H1 (cell line): ENCODE data around the gene HKDC1. TPM values are rescaled to one million over a fixed set of nuclear protein-coding genes. Genes with fewer than 3 reads are reported as not detected.
A peak's percentile ranks its signal among the peaks of the same experiment; 100 is the strongest.

ENCODE experiments used
- CTCF ChIA-PET: fragments of 300-600 bp; sonication (Branson Sonifier 250); formaldehyde crosslinking; loops from one replicate; lab custom pipeline; 2021; ENCODE audit not compliant: partially characterized antibody; lab: Charles Lee
- POLR2A ChIA-PET: fragments of 300-600 bp; sonication (Branson Sonifier 250); formaldehyde crosslinking; loops from one replicate; lab custom pipeline; 2021; ENCODE audit warnings: inconsistent platforms; ENCODE audit not compliant: partially characterized antibody; lab: Charles Lee
- DNase-seq, 2 experiments: peaks; one replicate each; pipeline versions ENCODE4 v3.0.0 to v3.0.0-alpha.2; 2010 to 2022; ENCODE audit warnings: low spot score in 2 of 2, low read depth in 1 of 2, mixed read lengths in 1 of 2
- FAIRE-seq: peaks from 2 replicates; lab custom pipeline; 2011; peaks lifted over from hg19 to GRCh38; lab: Jason Lieb, UNC
- H2AFZ ChIP-seq: 2 replicates; pipeline ENCODE4 v1.8.1; 2012; ENCODE audit warnings: low read length, inconsistent platforms
- H2AK5ac ChIP-seq: 2 replicates; pipeline ENCODE4 v1.6.1; 2013; ENCODE audit warnings: low read depth, low read length
- H2BK120ac ChIP-seq: replicated peaks from 2 replicates; pipeline ENCODE3; 2013; ENCODE audit warnings: low read depth, low read length, inconsistent platforms
- H2BK12ac ChIP-seq: 2 replicates; pipeline ENCODE4 v1.6.1; 2013; ENCODE audit warnings: low read depth, low read length
- H2BK15ac ChIP-seq: 2 replicates; pipeline ENCODE4 v1.6.1; 2013; ENCODE audit warnings: low read length
- H2BK20ac ChIP-seq: 2 replicates; pipeline ENCODE4 v1.6.1; 2013; ENCODE audit warnings: low read length
- H2BK5ac ChIP-seq: 2 replicates; pipeline ENCODE4 v1.6.1; 2013; ENCODE audit warnings: low read depth, low read length
- H3K14ac ChIP-seq: 2 replicates; pipeline ENCODE4 v1.6.1; 2013; ENCODE audit warnings: inconsistent platforms; ENCODE audit not compliant: insufficient read length
- H3K18ac ChIP-seq: 2 replicates; pipeline ENCODE4 v1.6.1; 2013; ENCODE audit warnings: low read length; ENCODE audit errors: extremely low read depth
- H3K23ac ChIP-seq: 2 replicates; pipeline ENCODE4 v1.6.1; 2013; ENCODE audit warnings: inconsistent platforms; ENCODE audit not compliant: insufficient read length
- H3K23me2 ChIP-seq: 2 replicates; pipeline ENCODE4 v1.6.1; 2013; ENCODE audit warnings: low read depth, low read length
- H3K27ac ChIP-seq: 2 replicates; pipeline ENCODE4 v1.6.1; 2011; ENCODE audit warnings: low read depth, low read length, inconsistent platforms
- H3K27me3 ChIP-seq, 4 experiments: replicated peaks in 1 of 4; 1 replicate in 1 of 4; 2 replicates in 3 of 4; pipeline versions ENCODE4 v1.6.1 to v1.8.1; 2011 to 2013; ENCODE audit warnings: low read length in 3 of 4, mild to moderate bottlenecking in 3 of 4, inconsistent platforms in 2 of 4, mixed read lengths in 2 of 4, moderate library complexity in 1 of 4; ENCODE audit not compliant: control insufficient read depth in 3 of 4, insufficient read depth in 3 of 4; ENCODE audit errors: extremely low read depth in 1 of 4
- H3K36me3 ChIP-seq, 4 experiments: 2 replicates each; pipeline versions ENCODE4 v1.6.1 to v1.8.1; 2011 to 2013; ENCODE audit warnings: mild to moderate bottlenecking in 4 of 4, low read length in 3 of 4, moderate library complexity in 2 of 4, control low read depth in 1 of 4, inconsistent platforms in 1 of 4; ENCODE audit not compliant: insufficient read depth in 4 of 4, control insufficient read depth in 2 of 4
- H3K4ac ChIP-seq: replicated peaks from 2 replicates; pipeline ENCODE3; 2013; ENCODE audit warnings: low read length, low read depth, mixed read lengths, inconsistent platforms; ENCODE audit not compliant: insufficient read length
- H3K4me1 ChIP-seq, 4 experiments: replicated peaks in 1 of 4; 1 replicate in 1 of 4; 2 replicates in 3 of 4; pipeline versions ENCODE4 v1.6.1 to v1.8.1; 2011 to 2013; ENCODE audit warnings: low read length in 3 of 4, inconsistent platforms in 2 of 4, mixed read lengths in 1 of 4; ENCODE audit not compliant: insufficient read depth in 4 of 4, control insufficient read depth in 3 of 4
- H3K4me2 ChIP-seq, 2 experiments: 2 replicates each; pipeline versions ENCODE4 v1.6.1 to v1.8.1; 2011 to 2013; ENCODE audit warnings: low read depth in 2 of 2, low read length in 2 of 2, control low read depth in 1 of 2, inconsistent platforms in 1 of 2, mild to moderate bottlenecking in 1 of 2; ENCODE audit not compliant: insufficient read depth in 1 of 2
- H3K4me3 ChIP-seq, 4 experiments: fragments of 200-600, 300-600 bp in 1 of 4; sonication (generic), shearing (Covaris generic), sonication (Bioruptor Twin) in 1 of 4; 2 replicates each; pipeline versions ENCODE4 v1.5.1 to v1.8.1; 2011 to 2016; ENCODE audit warnings: low read length in 4 of 4, low read depth in 3 of 4, control low read depth in 2 of 4, inconsistent platforms in 2 of 4, mild to moderate bottlenecking in 2 of 4, mixed read lengths in 1 of 4, moderate library complexity in 1 of 4; ENCODE audit not compliant: insufficient read depth in 2 of 4; ENCODE audit errors: extremely low read depth in 1 of 4
- H3K56ac ChIP-seq: replicated peaks from 2 replicates; pipeline ENCODE3; 2013; ENCODE audit warnings: low read depth, mild to moderate bottlenecking, mixed read lengths, low read length, inconsistent platforms; ENCODE audit not compliant: insufficient read length
- H3K79me1 ChIP-seq: 2 replicates; pipeline ENCODE4 v1.6.1; 2013; ENCODE audit warnings: low read depth, low read length, control low read depth
- H3K79me2 ChIP-seq, 2 experiments: 2 replicates each; pipeline versions ENCODE4 v1.6.1 to v1.8.1; 2012 to 2013; ENCODE audit warnings: low read length in 2 of 2, mild to moderate bottlenecking in 2 of 2, inconsistent platforms in 1 of 2; ENCODE audit not compliant: insufficient read depth in 2 of 2, control insufficient read depth in 1 of 2
- H3K9ac ChIP-seq, 4 experiments: replicated peaks in 1 of 4; 1 replicate in 1 of 4; 2 replicates in 3 of 4; pipeline versions ENCODE4 v1.6.1 to v1.8.1; 2011 to 2013; ENCODE audit warnings: low read depth in 3 of 4, low read length in 3 of 4, control low read depth in 2 of 4, mild to moderate bottlenecking in 2 of 4, moderate library complexity in 2 of 4, inconsistent platforms in 1 of 4; ENCODE audit errors: extremely low read depth in 1 of 4
- H3K9me3 ChIP-seq, 2 experiments: 2 replicates each; pipeline versions ENCODE4 v1.6.1 to v1.8.1; 2012 to 2013; ENCODE audit warnings: mild to moderate bottlenecking in 2 of 2, moderate library complexity in 2 of 2, control low read depth in 1 of 2, inconsistent platforms in 1 of 2, low read depth in 1 of 2, low read length in 1 of 2, mixed read lengths in 1 of 2; ENCODE audit not compliant: insufficient read depth in 2 of 2
- H4K20me1 ChIP-seq, 2 experiments: replicated peaks in 1 of 2; 2 replicates each; pipeline versions ENCODE3 to v1.8.1; 2011 to 2013; ENCODE audit warnings: inconsistent platforms in 2 of 2, low read length in 2 of 2, mild to moderate bottlenecking in 1 of 2; ENCODE audit not compliant: insufficient read depth in 2 of 2, control insufficient read depth in 1 of 2
- H4K5ac ChIP-seq: 2 replicates; pipeline ENCODE4 v1.6.1; 2013; ENCODE audit warnings: low read length, low read depth, mixed read lengths, inconsistent platforms; ENCODE audit not compliant: insufficient read length
- H4K8ac ChIP-seq: 2 replicates; pipeline ENCODE4 v1.8.0; 2013; ENCODE audit warnings: mild to moderate bottlenecking, moderate library complexity, low read length, inconsistent platforms; ENCODE audit not compliant: insufficient read depth; ENCODE audit errors: extremely low read depth
- H4K91ac ChIP-seq: replicated peaks from 2 replicates; pipeline ENCODE3; 2013; ENCODE audit warnings: low read length, mixed read lengths, inconsistent platforms; ENCODE audit not compliant: insufficient read length
- MAFK ChIP-seq: IDR thresholded peaks from 2 replicates; pipeline ENCODE4 v1.6.1; 2012; ENCODE audit warnings: low read depth, mild to moderate bottlenecking, improper control_type of control experiment, low read length
- RBBP5 ChIP-seq: IDR thresholded peaks from 2 replicates; pipeline ENCODE4 v1.7.1; 2012; ENCODE audit warnings: low read depth, mild to moderate bottlenecking, inconsistent platforms, low read length, moderate library complexity, borderline replicate concordance
- RNF2 ChIP-seq: fragments of 200-900, 300-1000 bp; sonication (generic); IDR thresholded peaks from 2 replicates; pipeline ENCODE4 v1.7.1; 2016; ENCODE audit warnings: borderline replicate concordance, low read depth, mild to moderate bottlenecking, antibody characterized with exemption, low read length; ENCODE audit not compliant: poor library complexity, severe bottlenecking; ENCODE audit errors: missing control alignments
- SP2 ChIP-seq: IDR thresholded peaks from 2 replicates; pipeline ENCODE4 v1.6.1; 2012; ENCODE audit warnings: mild to moderate bottlenecking, low read length, inconsistent platforms
- SRF ChIP-seq: IDR thresholded peaks from 2 replicates; pipeline ENCODE4 v1.6.1; 2011; ENCODE audit warnings: mild to moderate bottlenecking, low read depth, low read length, moderate library complexity
- WGBS, 2 experiments: shearing (Covaris generic) in 1 of 2; methylation state at CpG; one replicate each; pipeline versions ENCODE4 v1.1.6 to v1.1.7; 2013 to 2015; ENCODE audit warnings: low lambda C conversion rate in 2 of 2, mixed read lengths in 2 of 2, inconsistent platforms in 1 of 2, low coverage in 1 of 2, missing lambda C conversion rate in 1 of 2; ENCODE audit not compliant: insufficient replicate concordance in 2 of 2, insufficient coverage in 1 of 2, insufficient read length in 1 of 2; ENCODE audit errors: extremely low coverage in 1 of 2, missing lambda C conversion rate in 1 of 2; 5-methylcytosine and 5-hydroxymethylcytosine counted together
- polyA plus RNA-seq, 7 experiments: library from polyadenylated mRNA; depleted of rRNA in 3 of 7; stranded (reverse) in 5 of 7; unstranded in 2 of 7; fragments of >200 nt in 5 of 7; fragments of 200-250 nt in 2 of 7; gene quantifications; 1 replicate in 5 of 7; 2 replicates in 1 of 7; 4 replicates in 1 of 7; pipeline versions ENCODE4 v1.2.1 to v1.2.3, GENCODE V29; 2011 to 2013; ENCODE audit warnings: missing spikeins in 2 of 7, mixed read lengths in 2 of 7
- total RNA-seq: library from RNA; stranded (reverse); fragmentation: NEBNext Ultra II Directional; extraction: Animal tissue kit (Norgen Biotek cat#: 25700); gene quantifications from 2 replicates; pipeline ENCODE4 v1.2.1, GENCODE V29; 2021
- TF ChIP-seq, protein P1 (sequence below), 3 experiments: IDR thresholded peaks; 1 replicate in 2 of 3; 2 replicates in 1 of 3; pipeline versions ENCODE4 v1.5.1 to v1.6.1; 2011; ENCODE audit warnings: low read length in 3 of 3, mild to moderate bottlenecking in 3 of 3, inconsistent platforms in 2 of 3, low read depth in 1 of 3, moderate library complexity in 1 of 3; ENCODE audit not compliant: insufficient read depth in 1 of 3; ENCODE audit errors: control extremely low read depth in 1 of 3
- TF ChIP-seq, protein P2 (sequence below): IDR thresholded peaks from 2 replicates; pipeline ENCODE4 v1.6.1; 2011; ENCODE audit warnings: low read length, improper control_type of control experiment
- TF ChIP-seq, protein P3 (sequence below): IDR thresholded peaks from 2 replicates; pipeline ENCODE4 v1.6.1; 2012; ENCODE audit warnings: inconsistent platforms

HKDC1 gene
- total and polyA plus RNA-seq, 2 of the 8 experiments (the other 6 are each of a cell fraction or from before 2014, with no cell fraction given), result 0.12 to 0.78 TPM

DNA sequence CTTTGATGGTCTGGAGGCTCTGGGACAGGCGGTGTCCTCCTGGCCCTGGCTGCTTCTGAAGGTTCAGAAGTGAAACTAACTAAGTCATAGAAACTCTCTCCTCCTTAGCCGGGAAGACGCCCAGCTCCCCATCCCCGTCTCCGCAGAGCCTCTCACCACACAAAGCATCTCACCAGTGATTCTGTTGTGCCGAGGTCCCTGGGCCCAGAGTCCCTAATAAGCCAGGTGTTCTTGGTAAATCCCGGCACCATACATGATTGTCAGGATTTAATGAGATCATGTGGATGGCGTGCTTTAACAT lies 9.4 kb downstream of the HKDC1 start:
- H3K18ac ChIP-seq, result no peak overlapping the region
- H2BK15ac ChIP-seq, result 0 out of 2 replicates have a peak overlapping the region, but pooled peaks have one; percentile 34
- no peak overlapping the region for H4K8ac ChIP-seq
- no peak overlapping the region for H3K23ac ChIP-seq
- H3K4me3 ChIP-seq, result no peak overlapping the region
- no peak overlapping the region; the same call in 1 of the 2 replicates for H2AFZ ChIP-seq
- H2BK20ac ChIP-seq, result no peak overlapping the region
- FAIRE-seq (no peak), DNase-seq (no peak)
- ChIA-PET CTCF (interaction anchor here (0.5 to 2.1 kb wide), 10 partner anchors 9 to 1254 kb away, joined by 3 to 10 read pairs (median 4); no protein-coding TSS in a partner anchor), POLR2A (no interaction called here)
- H2BK120ac ChIP-seq, result no peak overlapping the region
- no peaks in the 10 kb centered on the region for H3K27me3 ChIP-seq
- no peak overlapping the region for H3K56ac ChIP-seq
- H4K5ac ChIP-seq, result no peak overlapping the region
- H3K79me1 ChIP-seq, result no peaks in the 10 kb centered on the region
- H2BK12ac ChIP-seq, result 0 out of 2 replicates have a peak overlapping the region, but pooled peaks have one; percentile 23
- no peak overlapping the region for H3K14ac ChIP-seq
- no peak overlapping the region for H2AK5ac ChIP-seq
- no peaks in the 10 kb centered on the region for H3K9me3 ChIP-seq
- H3K79me2 ChIP-seq, result no peaks in the 10 kb centered on the region
- H4K91ac ChIP-seq, result no peak overlapping the region
- H4K20me1 ChIP-seq, result no peaks in the 10 kb centered on the region
- H3K23me2 ChIP-seq, result no peaks in the 10 kb centered on the region
- TF ChIP-seq MAFK, result no peak
- TF ChIP-seq, protein P1, sequence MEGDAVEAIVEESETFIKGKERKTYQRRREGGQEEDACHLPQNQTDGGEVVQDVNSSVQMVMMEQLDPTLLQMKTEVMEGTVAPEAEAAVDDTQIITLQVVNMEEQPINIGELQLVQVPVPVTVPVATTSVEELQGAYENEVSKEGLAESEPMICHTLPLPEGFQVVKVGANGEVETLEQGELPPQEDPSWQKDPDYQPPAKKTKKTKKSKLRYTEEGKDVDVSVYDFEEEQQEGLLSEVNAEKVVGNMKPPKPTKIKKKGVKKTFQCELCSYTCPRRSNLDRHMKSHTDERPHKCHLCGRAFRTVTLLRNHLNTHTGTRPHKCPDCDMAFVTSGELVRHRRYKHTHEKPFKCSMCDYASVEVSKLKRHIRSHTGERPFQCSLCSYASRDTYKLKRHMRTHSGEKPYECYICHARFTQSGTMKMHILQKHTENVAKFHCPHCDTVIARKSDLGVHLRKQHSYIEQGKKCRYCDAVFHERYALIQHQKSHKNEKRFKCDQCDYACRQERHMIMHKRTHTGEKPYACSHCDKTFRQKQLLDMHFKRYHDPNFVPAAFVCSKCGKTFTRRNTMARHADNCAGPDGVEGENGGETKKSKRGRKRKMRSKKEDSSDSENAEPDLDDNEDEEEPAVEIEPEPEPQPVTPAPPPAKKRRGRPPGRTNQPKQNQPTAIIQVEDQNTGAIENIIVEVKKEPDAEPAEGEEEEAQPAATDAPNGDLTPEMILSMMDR (IDR thresholded peaks at IDR 0.05; ENCODE audit: control extremely low read depth in 1 of 3, insufficient read depth in 1 of 3, low read depth in 1 of 3, low read length in 3 of 3), result no peak
- TF ChIP-seq SRF, result no peak
- no peak for TF ChIP-seq SP2
- no peak for TF ChIP-seq RBBP5
- TF ChIP-seq, protein P2, sequence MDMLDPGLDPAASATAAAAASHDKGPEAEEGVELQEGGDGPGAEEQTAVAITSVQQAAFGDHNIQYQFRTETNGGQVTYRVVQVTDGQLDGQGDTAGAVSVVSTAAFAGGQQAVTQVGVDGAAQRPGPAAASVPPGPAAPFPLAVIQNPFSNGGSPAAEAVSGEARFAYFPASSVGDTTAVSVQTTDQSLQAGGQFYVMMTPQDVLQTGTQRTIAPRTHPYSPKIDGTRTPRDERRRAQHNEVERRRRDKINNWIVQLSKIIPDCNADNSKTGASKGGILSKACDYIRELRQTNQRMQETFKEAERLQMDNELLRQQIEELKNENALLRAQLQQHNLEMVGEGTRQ, result no peak
- no peak for TF ChIP-seq RNF2
- TF ChIP-seq, protein P3, sequence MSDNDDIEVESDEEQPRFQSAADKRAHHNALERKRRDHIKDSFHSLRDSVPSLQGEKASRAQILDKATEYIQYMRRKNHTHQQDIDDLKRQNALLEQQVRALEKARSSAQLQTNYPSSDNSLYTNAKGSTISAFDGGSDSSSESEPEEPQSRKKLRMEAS, result no peak
- H3K36me3 ChIP-seq, result no peaks in the 10 kb centered on the region
- H3K4me2 ChIP-seq, result no peak overlapping the region
- WGBS, 2 experiments, result 86% methylated on average over 8 of the region's 8 CpGs; no CpG with 5 or more reads in 1 of the 2 experiments
- H3K9ac ChIP-seq, result no peak overlapping the region
- H2BK5ac ChIP-seq, result no peak overlapping the region
- peaks cover 0 to 13% (median 3%) of the 10 kb centered on the region in 4 experiments; a peak in 5 of 7 replicates for H3K4me1 ChIP-seq
- H3K4ac ChIP-seq, result no peak overlapping the region
- no peak overlapping the region for H3K27ac ChIP-seq
